HK-2 (cell line): ENCODE data around the gene MAN1A1.

Source experiments
- DNase-seq: peaks from one replicate; pipeline ENCODE4 v3.0.0-alpha.2; 2018; ENCODE audit not compliant: unreplicated experiment

Gene MAN1A1

DNA sequence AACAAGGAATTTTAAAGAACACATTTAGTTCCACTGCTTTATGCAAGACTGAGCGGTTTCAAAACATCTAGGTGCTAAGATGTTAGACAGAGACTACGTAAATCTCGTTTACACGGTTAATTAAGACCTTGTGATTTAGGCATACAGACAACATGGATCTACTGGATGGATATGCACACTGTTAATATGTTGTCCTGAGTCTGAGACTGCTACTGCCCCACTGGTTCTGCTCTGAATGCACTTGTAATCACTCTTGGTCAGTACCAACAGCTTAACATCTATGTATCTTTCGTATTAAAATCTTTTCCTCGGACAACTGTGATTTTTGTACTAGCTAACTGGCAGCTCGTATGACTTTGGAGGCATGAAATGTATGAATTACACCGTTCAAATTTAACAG is 3.1 kb downstream of the MAN1A1 start:
- DNase-seq = no peak

DNA sequence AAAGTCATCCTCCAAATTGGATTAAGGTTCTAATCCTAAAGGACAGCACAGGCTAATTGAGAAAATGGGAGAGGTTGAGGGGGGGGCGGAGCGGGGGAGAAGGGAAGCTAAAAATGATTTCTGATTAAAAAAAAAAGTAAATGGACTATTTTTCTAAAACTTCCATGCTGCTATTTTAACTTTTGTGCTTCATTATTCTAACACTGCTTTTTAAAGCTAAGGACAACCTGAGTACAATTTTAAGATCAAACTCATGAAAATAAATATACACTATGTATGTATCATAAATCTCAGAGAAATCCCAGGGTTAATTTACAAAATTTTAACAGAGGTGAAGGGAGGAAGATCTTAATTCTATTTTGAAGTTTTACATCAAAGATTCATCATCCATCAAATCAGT is 4.4 kb downstream of the MAN1A1 start:
- DNase-seq = no peak

DNA sequence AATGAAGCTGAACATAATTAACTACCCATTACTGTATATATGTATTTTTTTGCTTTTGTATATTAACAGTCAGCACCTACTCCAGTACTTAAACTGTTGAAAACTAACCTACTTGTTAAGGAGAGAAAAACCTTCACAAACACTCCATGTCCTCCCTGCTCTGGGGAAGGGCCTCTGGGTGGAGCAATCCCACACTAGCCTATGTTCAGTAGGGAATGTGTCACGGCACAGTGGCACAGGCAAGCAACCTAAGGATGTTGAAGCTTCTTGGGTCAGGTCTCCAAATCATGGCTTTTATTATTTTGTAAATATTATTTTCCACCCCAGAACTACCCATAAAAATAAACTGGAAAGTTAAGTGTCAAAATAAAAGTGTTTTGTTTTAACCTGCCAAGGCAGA is 5.3 kb downstream of the MAN1A1 start:
- no peak for DNase-seq

DNA sequence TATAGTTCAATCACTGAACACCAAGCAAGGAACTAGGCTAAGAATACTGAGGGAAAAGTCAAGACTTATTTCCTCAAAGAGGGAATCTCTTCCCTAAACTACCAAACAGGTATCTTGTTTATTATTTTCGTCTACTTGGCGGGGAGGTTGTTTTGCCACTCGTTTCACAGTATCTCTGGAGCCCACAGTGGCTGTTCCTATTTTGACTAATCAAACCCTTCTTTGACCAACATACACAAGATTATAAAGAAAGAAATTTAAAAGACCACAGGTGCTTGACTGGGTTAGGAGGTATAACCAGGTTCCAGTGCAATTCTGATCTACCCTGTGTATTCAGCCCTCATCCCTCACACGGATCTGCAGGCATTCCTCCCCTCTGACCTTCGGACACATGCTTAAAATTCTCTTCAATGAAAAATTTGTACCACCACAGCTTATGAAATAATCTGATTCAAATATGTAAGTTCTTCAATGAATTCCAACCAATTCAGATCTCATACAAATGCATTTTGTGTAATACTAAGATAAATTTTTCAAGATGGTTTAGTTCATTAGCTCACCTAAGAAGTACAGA is 5.9 kb downstream of the MAN1A1 start:
- DNase-seq = no peak

DNA sequence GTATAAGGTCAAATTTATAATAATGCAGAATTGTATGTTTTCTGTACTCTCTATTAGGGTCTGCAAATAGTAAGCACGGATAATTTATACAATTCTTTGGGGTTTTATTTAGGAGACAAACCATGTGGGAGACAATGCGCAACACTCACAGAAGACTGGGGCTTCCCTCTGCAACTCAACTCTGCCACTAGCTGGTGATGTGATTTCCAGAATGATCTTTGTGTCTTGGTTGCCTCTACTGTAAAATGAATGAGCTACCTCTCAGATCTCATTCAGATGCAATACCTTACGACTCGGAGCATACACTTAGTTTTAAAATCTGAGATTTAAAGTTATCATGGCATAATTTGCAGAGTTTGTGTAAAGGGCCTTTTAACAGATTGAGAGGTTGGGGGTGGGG is 6.4 kb downstream of the MAN1A1 start:
- DNase-seq = no peak

DNA sequence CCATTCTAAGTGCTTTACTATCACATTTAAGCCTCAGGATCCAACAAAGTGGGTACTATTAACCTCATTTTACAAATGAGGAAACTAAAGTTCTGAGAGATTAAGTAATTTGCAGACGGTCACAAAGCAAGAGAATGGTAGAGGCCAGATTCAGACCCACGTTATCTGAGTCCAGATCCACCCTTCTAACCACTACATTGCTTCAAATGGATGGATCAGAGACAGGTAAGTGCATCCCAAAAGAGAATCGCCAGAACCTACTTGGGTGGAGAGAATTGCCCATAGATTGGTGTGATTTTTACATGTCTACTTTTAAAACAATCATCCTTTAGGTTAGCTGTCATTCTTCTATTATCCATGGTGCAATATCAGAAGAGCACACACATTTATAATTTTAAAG is 7.1 kb downstream of the MAN1A1 start:
- no peak for DNase-seq

DNA sequence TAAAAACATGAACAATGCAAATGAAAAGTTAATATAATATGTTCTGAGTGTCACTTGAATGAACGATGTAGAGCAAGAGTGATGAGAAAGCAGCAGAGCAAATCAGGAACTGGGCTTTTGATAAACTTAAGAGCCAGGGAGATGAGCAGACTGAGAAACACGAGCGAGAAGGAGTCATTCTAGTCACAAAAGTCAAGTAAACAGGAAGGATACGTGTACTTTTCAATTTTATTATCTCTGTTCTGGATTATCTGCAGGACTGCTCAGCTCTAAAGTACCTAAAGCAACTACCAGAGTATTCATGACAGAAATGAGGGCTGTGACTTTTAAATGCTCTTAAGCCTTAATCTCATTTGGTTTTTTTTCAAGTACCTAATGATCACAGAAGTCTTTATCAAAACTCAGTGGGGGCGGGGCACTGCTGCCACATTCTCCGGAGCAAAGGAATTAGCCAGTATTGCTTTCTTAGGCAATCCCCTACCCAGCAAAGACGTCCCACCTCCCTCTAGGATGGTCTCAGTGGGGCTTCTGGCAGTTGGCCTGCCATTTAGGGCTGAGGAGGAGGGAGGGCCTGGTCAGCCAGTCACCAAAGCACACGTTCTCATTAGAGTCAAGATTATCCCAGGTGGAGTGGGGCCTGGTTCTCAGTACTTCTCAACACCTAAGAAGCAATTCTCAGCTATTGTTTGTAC is 8.6 kb downstream of the MAN1A1 start:
- DNase-seq = no peak

DNA sequence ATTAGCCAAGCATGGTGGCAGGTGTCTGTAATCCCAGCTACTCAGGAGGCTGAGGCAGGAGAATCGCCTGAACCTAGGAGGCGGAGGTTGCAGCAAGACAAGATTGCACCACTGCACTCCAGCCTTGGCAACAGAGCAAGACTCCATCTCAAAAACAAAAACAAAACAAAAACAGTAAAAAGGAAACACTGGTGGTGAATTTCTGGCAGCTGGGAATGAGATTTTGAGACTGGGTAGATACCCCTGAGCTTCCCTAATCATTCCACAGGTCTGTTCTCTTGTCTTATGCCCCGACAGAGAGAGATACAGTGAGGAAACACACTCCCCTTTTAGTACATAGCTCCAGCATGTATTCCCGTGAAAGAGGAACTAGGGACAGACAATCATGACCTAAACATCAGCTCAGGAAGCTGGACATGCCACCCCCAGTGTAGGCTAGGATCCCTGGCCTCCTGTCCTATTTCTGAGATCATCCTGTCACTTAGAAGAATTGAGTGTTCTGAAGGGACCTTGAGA is 9.6 kb downstream of the MAN1A1 start:
- no peak for DNase-seq

DNA sequence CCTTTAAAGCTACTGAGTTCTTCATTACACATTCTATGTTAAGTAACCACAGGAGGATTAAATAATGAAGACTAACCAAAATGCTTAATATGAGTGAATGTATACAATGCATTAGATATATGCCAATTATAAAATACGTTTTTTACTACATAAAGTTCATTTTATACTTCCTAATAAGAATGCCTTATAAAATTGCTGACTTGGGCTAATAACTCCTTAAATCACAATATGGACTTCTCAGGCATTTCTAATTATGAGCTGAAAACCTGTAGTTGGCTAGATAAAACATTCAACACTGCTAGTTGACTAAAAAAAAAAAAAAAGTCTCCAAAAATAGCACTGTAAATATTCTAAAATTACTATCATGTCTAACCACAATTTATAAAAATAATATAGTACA is 11.8 kb downstream of the MAN1A1 start:
- no peak for DNase-seq

DNA sequence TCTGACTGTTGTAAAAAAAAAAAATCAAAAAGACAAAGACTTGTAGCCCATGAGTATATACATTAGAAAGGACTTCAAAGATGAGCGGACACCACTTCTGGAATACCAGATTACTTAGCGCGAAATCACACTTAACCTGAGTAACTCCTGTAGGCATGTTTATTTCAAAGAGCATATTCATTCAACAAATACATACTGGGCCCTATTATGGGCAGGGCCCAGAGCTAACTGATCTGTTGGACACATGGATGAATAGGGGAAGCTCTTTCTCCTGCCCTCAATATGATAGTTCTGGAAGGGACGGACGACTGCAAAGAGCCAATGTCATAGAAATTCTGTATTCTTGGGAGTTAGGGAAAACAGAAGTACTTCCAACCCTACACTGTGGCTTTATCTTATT is 12.3 kb downstream of the MAN1A1 start:
- no peak for DNase-seq

DNA sequence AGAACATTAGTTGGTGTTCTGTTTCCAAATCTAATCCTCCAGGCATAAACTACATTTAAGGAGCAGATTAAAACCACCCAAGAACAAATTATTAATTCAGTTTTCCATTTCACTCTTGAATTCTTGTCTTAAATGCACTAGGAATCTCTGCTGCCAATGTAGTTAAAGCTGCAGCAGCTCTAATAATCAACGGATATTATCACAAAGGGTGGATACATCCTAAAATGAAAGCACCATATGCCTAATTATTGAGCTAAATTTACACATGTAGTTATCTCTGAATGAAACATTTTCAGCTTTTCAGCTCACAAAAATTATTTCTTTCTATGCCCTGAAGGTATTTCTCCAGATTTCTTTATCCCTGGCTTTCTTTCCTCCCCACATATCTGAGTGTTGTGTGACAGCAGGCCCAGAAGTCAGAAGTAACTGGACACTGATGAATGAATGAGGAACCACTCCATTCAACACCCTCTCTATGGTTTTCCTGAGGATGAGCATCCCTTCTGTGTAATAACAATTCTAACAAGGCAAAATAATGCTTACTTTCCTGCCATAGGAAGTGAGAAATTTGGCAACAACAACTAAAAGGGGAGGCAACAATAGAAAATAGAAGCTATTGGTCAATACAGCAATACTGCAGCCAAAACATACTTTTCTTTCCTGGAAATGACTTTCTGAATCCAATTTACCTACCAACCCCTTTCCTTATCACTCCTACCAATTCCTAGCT is 14.9 kb downstream of the MAN1A1 start:
- DNase-seq = no peak

DNA sequence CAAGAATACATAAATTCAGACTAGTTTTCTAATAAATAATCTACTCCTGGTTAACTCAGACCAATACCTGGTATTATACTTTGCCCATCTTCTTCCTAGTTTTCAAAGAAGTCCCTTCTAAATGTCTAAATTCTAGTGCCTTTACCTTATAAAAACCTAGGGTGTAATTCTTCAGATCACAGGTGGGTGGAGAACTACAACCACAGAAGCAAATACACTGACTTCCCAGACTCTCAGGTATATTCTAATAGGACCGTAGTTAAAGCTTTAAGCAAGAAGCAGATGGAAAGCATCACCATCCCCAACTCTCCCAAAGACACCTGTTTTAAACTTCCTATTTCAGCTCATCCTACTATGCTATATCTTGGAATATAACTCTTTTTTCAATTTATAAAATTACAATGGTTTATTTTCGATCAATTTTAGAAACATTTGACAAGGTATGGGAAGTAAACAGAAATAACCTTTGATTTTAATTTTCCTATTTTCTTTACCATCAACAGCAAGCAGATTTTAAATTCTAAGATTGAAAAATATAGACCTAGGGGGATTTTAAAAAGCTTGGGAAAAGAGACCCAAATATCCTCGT is 15.8 kb downstream of the MAN1A1 start:
- no peak for DNase-seq

DNA sequence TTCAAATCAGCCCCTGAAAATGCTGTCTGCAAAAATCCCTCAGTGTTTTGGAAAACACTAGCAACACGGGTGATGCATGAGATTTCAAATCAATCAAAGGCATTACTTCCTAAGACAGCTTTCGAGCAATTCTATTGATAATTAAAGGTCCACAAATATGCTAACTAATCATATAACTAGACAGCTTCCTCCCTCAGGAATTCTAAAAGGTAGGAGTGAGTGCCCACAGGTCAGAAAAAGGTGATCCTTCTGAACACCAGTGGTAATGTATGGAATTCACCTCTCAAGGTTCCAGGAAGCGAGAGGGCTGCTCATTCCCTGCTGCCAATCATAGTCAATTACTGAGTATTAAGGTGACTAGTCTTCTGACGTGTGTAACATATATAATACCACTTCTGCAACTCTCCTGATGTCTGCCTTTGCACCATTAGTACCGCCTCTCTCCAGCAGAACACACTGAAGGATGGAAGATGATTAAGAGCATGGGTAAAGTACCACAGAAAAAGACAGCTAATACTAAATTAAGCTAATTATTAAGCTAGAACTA is 16.4 kb downstream of the MAN1A1 start:
- DNase-seq = no peak

DNA sequence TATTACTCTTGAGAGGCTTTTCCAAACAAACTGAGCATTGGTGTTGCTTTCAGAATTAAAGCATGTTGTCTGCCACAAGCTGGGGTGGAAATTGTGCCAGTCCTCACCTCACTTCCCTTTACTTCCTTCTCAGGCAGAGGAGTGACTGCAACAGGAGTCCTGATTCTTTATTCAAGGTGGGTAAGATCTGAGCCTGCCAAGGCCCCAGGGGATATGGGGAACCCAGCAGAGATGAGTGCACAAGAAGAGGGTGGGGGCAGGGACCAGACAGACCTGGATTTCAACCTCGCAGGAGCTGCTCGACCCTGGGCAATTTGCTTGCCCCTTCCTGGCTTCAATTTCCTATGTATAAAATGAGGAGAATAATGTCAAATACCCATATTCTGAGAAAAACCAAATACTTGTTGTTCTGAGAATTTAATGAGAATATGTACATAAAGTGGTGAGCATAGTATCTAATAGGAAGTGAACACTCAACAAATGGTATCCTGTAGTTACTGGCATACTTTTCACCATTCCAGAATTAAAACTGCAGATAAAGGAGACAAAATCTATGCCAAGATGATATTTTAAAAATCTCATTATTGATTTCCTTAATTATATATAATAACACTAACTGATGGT is 17.8 kb downstream of the MAN1A1 start:
- DNase-seq = no peak

DNA sequence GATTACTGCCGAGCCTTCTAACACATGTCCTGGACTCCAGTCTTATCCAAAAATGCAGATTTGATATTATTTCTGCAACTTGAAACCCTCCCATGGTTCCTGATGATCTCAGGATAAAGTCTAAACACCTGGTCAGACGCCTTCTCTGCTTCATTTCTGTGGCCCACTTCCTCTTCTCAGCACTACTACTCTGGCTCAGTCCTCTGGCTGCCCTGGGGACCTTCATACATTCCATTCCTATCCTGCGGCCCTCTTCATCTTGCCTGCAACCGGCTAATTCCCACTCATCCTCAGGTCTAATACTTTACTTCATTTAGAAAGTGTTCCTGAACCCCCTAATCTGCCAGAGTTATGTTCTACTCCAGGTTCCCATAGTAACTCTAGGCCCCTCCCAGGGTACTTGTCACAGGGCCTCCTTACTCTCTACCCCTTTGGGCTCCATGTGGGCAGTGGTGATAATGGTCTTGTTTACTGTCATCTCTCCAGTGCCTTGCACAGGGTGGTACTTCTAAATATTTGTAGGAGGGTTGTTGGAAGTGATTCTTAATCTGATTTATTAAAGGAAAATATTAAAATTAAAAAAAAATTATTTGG is 18.9 kb downstream of the MAN1A1 start:
- no peak for DNase-seq

DNA sequence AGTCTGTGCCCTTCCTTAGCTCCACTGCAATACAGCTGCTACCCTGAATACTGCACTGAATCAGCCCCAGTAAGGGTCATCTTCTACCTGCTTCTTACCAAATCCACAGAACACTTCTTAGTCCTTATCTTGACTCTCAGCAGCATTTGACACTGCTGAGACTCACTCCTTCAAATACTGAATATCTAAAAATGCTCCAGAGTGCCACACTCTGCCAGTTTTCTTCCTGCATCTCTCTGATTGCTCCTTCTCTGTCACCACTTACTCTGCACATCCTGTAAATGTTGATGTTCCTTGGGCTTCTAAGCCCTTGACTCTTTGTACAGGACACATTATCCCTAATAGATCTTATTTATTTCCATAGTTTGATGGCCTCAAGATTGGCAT is 19.8 kb downstream of the MAN1A1 start:
- no peak for DNase-seq

DNA sequence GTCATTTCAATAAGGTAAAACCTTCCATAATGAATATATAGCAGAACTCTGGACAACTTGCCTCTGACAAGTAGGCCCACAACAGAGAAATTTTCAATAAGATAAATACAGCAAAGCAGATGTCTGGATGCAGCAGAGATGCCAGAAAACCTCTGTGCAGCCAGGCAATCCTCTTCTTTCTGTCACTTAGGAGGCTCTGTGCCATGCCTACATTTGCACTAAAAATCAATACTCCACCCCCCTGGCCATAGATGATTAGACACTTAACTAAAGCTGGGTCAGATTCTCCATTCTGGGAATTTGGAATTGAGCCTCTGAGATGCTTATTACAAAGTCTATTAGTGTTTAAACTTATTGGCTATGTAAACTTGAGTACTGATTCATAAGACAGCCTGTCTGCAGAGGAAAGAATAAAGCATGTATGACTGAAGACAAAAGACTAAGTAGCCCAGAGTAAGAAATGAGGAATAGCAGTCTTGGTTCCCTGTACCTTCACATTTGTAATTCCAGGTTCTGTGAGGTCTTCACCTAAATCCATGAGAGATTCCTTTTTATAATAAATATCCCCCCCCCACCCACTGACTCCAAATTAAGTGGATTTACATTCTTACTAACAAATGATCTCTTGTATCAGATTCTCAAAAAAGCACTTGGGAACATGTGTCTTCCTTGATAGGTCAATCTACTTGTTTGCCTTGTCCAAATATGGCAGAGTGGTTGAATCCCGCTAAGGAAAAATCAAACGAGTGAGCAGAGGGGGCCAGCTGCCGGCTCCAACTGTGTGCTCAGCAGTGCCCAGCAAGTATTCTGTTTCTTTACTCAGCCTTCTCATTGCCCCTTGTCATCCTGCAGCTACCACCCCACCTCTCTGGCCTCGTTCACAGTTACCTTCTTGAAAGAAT is 20.4 kb downstream of the MAN1A1 start:
- no peak for DNase-seq

DNA sequence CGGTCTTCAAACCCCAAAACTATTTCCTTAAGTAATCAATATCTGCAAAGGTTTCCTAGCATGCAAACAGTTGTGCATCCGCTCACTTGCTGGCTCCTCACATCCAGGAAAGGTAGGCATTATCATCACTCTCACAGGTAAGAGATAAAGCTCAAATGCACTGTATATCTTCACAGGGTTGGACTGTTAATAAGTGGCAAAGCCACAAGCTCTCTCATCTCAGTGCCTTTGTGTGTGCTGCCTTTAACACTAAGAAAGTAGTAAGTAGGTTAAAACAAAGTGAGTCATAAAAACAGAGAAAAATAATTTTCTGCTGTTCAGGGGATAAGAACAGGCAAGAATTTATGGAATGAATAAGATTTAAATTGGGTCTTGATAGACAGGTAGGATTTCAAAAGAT is 21.3 kb downstream of the MAN1A1 start:
- no peak for DNase-seq

DNA sequence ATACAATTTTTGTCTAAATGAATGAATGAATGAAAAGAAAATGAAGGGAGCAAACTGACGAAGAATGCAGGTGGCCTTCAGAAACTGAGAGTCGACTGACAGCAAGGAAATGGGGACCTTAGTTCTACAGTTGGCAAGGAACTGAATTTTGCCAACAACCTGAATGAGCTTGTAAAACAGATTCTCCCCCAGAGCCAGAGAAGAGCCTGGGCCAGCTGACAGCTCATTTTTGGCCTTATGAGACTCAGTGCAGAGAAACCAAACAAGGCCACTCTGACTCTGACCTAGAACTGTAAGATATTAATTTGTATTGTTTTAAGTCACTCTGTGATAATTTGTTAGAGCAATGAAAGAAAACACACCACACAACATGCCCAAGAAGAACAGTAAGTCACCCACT is 21.8 kb downstream of the MAN1A1 start:
- DNase-seq = no peak

DNA sequence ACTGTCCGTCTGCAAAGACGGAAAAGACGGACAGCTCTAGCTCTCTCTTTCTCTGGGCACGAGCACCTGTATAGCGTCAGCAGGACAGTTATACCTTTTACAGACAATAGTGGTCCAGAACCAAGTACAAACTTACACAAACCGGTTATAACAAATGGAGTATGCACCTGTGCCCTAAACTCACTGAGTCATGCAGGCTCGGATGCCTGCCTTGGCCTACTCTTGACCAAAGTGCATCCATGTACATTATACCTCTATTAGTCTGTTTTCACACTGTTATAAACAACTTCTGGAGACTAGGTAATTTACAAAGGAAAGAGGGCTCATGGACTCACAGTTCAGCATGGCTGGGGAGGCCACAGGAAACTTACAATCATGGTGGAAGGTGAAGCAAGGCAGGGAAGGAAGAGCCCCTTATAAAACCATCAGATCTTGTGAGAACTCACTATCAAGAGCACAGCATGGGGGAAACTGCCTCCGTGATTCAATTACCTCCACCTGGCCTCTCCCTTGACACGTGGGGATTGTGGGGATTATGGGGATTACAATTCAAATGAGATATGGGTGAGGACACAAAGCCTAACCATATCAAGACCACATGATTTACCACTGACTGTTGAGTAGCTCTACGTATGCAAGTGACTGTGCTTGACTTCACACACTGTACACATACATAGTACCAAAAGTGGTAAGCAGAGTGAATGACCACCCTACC is 23.1 kb downstream of the MAN1A1 start:
- DNase-seq = no peak
